HG03442 (cell line): Measurements from ENCODE around the gene DNAI7.

Experiments used
- ATAC-seq: cut with Tn5 transposase; IDR thresholded peaks from one replicate; pipeline ENCODE4 v1.9.1; 2021; ENCODE audit warnings: mild to moderate bottlenecking, moderate library complexity; ENCODE audit not compliant: unreplicated experiment

Gene DNAI7, protein sequence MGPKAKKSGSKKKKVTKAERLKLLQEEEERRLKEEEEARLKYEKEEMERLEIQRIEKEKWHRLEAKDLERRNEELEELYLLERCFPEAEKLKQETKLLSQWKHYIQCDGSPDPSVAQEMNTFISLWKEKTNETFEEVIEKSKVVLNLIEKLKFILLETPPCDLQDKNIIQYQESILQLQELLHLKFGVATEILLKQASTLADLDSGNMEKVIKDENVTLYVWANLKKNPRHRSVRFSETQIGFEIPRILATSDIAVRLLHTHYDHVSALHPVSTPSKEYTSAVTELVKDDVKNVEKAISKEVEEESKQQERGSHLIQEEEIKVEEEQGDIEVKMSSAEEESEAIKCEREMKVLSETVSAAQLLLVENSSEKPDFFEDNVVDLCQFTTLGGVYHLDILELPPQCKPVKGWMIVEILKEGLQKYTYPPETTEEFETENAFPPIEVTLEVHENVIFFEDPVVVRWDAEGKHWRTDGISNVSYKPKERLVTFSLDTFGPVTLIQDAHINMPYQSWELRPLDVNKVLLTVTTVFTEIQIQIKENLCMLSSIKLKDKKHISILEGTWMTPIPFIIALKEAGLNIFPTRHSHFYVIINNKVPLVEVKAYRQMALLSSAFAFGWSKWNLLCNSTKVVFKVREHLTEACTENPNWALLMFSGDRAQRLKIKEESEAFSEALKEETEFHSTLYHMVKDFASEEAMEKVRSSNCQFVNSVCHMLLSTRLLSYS

DNA sequence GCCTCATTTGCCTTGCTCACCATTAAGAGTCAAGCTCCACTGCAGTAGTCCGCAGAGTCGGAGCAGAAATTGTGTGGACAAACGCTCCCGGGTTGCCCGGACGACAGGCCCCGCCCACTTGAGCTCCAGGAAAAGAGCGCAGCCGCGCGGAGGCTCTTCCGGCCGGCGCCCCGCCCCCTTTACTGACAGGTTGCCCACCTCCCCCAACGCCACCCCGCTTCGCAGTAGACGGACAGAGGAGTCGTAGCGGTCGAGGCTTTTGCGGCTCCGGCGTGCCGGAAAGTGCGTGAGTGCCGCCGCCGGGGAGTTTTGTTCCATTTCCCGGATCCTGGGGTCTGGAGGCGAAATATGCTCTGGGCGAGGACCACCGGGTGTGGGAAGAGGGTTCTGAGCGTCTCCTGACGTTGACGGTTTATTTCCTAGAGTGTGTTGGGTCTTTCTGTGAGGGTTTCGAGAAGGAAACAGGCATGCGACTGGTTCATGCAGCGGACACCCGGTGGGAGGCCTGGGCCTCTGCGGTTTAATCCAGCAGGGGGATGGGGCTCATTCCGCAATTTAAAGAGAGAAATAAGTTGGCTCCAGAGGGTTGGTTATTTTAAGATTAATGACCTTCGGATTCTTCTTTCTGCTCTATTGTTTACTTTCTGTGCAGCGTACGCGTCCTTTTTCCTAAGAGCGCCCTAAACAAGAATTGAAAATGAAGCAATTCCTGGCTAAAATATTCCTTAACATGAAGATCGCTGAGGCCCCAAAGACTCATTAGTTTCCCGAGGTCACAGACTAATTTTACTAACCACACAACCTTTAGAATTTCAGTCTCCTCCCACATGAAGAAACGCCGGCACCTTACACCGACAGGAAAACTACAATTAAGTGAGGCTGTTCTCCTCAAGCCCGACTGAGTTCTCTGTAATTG is at the start of gene DNAI7, which contains the start of gene ETFRF1:
TSS of gene DNAI7 (minus strand) at position 105 of the 916 bp plus-strand sequence. CDS start at position 23, 82 bp downstream.
TSS of gene ETFRF1 (plus strand) at position 182 of the 916 bp plus-strand sequence. CDS start 8,720 bp downstream, outside the sequence.
- peak; percentile 93 for ATAC-seq

DNA sequence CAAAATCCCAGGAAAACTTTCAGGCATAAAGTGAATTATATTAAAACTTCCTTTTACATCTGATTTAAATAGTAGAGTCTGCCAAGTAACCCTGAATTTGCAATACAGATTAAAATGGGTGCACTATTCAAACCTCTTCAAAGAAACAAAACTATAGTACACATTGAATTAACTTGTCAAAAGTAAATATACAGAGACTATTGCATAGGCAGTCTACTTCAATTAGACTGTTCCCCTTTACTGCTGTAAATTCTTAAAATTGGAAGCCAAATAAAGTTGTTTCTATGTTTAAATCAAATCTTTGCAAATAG is 48.7 kb upstream of the DNAI7 start:
- ATAC-seq: no peak

DNA sequence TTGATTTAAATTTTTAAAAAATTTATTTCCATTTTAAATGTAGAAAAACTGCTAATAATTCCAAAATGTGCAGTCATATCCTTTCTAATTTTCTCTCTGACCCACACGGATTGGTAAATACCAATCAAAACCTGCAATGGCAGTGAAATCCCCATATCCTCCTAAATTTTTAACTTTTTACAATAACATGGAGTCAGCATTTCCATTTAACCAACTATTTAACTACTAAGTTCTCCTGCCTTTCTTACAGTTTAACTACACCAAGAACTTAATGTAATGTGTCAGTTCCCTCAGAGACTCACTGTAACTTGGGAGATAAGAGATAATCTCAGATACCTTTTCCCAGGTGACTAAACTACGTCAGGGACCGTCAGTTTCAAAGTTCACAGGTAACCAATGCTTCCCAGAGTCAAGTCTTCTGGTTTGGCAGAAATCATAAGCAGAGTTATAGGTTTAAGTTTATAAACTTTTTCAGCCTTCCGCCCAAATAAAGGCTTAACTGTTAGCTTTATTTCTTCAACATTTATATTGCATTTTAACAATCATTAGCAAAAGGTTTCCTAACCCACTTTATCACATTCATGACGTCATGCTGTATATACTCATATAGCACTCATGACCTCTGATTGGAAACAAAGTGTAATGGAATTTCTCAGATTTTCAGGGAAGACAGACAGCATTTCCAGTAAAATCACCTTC is 48.2 kb upstream of the DNAI7 start:
- ATAC-seq: no peak

DNA sequence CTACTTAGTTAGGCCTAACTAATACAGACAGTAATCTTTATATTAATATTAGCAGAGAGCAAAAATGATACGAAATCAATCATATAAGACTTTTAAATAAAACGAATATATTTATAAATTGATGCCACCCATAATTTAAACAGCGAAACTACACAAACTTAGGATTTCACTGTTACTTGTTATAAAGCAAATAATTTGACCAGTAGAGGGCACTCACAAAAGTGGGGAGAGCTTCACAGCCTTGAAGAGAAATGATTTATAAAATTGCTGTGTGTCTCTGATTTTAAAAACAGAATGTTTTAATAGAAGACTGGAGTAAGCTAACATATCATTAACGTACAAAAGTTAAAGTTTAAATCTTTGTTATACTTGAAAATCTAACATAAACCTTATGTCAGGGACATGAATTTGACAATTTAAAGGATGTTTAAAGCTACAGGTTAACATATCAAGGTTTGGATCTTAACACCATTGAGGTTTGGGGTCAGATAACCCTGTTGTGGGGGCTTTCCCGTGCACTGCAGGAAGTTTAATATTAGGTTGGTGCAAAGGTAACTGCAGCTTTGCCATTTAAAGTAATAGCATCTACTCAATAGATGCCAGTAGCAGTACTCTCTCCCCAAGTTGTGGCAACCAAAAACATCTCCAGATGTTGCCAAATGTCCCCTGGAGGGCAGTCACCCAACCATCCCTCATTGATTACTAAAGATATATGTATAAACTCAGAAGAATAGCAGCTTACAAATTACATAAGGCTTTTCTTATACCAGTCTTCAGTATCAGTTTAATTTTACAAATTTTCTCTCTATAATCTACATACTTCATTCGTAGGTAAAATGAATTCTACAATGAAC is 46.4 kb upstream of the DNAI7 start:
- no peak for ATAC-seq

DNA sequence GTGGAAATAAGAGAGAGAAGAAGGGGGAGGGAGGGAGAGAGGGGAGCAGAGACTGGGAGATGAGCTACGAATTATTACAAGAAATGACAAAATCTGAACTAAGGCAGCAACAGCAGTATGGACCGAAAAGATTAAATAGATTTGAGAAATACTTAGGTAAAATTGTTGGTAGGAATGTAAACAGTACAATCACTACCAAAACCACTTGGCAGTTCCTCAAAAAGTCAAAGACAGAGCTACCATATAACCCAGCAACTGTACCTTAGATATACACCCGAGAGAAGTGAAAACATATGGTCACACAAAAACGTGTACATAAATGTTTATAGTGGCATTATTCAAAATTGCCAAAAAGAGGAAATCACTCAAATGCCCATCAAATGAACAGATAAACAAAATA is 41.7 kb upstream of the DNAI7 start:
- ATAC-seq: no peak

DNA sequence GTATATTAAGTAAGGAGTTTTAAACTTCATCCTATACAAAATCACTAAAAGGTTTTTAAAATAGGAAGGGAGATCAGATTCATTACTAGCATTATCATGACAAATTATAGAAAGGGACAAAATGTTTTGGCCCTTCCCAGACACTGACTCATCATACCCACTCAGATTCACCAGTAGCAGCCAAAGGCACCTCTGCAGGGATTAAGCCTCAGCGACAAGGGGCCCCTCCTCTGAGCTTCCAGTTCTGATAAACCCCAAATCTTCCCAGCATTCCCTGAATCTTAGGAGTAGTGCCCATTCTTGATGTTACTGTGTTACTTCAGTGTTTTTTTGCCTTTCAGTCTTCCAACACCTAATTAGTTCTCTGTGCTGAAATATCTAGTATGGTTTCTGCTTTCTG is 41.2 kb upstream of the DNAI7 start:
- ATAC-seq: no peak

DNA sequence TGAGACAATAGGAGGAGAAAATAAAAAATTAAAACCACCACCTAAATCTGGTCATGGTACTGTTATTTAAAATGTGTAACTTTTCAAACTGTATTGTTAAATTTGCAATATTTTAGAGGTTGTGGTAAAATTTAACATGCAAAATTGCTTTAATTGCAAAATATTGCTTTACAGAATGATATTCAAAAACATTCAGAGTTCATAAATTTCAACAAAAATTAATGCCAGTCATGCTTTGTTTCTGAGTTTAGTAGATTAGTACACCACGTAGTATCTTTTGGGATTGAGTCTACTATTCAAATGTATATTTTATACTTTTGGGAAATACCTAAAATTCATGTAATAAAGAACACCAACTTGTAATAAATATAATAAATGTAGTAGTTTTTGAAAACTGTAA is 18.4 kb upstream of the DNAI7 start:
- ATAC-seq: no peak

DNA sequence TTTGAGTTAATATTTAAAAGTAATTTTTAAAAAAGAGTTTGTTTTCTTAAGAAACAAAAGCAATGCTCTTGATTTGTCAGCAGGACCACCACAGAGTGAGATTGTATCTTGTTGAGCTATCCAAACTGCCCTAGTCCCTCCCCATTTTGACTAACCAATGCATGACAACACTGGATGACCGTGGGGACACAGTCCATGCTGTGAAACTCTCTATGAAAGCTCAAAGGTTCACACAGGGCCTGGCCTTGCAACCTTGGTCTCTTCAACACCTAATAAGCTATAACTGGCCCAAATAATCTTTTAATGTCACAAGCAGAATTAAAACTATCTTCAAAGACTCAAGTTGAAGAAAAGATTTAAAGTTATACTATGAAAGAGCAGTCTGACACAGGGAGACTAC is 13.6 kb upstream of the DNAI7 start:
- no peak for ATAC-seq

DNA sequence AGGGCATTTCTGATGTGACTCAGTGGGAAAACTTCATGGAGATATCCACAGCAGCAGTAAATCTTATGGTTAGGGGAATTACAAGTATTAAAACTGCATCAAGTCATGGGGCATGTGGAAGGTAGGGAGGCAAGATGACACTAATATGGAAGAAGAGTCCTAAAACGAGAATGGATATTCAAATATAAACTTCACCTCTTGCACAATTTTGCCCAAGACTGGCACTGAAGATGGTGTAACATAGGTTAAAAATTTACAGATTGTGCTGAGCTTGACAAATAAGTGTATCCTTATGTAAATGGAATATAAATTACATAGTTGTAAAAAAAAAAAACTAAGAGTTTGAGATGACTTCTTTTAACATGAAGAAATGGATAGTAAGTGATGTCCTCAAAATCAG is 12.9 kb upstream of the DNAI7 start:
- no peak for ATAC-seq

DNA sequence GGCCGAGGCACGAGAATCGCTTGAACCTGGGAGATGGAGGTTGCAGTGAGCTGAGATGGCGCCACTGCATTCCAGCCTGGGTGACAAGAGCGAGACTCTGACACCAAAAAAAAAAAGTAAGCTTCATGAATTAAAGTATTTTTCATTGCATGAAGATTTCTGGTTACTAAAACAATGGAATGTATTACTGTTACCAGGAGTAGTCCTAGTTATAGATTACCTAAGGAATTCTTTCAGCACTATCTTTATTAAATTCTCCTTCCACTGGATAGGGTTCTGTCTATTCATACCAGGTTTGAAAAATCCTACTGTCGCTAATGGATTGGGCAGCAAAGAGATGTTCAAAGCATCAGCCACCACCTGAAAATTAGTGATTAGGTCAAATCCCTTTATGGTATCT is 12.5 kb upstream of the DNAI7 start:
- ATAC-seq: no peak

DNA sequence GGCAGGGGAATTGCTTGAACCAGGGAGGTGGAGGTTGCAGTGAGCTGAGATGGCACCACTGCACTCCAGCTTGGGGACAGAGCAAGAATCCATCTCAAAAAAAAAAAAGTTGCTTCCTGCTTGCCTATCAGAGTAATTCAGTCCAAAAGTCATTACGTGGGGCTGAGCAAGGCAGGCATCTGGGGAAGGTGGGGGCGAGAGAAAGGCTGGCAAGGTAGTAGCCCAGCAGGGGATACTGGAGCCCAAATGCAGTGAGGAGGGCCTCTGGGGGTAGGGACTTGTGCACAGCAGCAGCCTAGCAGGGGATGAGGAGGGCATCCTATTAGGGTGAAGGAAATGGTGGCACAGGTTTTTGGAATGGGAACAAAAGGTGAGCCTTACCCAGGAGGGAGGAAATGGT is 7.2 kb upstream of the DNAI7 start:
- no peak for ATAC-seq

DNA sequence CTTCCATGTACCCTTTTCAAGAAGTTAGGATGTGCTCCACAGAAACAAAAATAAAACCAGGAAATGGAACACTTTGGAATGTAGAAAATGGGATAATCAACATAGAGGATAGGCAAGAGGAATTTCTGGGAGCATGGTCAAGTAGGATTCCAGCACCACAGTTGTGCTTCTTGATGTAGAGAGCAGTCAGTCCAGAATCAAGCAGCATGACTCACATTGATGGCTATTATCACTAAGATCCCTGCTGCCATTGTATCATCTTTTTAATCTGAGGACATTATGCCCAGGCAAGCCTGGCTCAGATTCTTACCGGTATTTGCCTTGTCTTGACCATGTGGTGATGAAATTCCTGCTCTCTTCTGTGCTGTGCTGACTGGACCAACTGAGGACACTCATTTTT is 5.7 kb upstream of the DNAI7 start:
- no peak for ATAC-seq

DNA sequence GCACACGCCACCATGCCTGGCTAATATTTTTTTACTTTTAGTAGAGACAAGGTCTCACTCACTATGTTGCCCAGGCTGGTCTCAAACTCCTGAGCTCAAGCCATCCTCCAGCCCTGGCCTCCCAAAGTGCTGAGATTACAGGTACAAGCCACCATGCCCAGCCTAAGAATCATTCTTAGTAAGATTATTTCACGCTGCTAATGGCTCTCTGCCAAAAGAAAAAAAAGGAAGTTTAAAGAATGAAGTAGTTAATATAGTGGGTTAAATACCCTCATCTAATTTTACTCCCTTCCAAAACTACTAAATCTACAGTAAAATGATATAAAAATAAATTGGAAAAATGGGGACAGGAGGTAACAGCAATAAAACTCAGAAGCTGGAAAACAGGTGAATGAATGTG is 2.6 kb upstream of the DNAI7 start:
- ATAC-seq: no peak

DNA sequence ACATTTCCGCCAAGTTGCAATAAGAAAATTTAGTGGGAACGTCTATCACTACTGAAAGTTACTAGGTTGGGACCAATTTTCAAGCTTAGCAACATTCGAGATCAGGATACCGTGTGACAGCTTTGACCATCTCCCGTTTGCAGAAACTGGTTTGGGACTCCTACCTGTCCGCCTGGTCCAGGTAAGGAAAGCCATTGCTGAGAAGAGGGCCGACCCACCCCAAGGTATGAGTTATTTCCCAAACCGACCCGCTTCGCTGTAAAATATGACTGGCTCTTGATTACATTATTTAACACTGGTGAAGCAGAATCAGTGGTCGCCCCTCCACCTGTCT is 271 bp downstream of the DNAI7 start:
- no peak for ATAC-seq

DNA sequence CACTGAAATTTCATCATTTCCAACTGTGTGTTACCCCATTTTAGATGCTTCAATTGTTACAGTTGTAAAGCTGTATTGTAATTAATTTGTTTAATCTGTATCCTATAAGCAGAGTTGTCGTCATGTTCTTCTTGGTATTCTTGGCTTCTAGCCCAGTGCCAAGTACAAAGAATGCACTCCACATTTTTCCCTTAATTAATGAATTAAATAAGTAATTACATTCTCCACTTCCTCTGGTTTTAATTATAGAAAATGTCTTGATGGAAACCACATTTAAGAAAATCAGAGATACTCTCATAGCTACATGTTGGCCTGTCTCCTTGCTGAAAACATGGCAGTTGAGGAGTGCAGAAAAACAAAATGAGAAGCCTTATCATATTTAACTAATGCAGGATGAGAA is 746 bp downstream of the DNAI7 start:
- ATAC-seq: no peak

DNA sequence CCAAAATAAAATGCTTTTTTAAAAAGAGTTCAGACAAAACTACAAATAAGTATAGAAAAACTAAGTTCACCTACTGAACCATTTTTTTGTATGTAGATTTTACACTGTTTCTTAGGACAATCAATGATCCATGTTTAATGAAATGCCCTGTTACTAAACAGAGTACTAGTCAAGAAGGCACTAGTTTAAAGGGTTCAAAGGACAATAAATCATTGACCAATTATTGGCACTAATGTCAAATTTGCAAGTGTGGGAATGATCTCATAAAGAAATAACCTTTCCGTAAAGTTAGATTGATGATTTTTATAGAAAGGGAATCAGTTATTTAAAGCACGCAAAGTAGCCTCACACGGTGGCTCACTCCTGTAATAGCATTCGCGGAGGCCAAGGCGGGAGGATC is 4.2 kb downstream of the DNAI7 start:
- ATAC-seq: no peak

DNA sequence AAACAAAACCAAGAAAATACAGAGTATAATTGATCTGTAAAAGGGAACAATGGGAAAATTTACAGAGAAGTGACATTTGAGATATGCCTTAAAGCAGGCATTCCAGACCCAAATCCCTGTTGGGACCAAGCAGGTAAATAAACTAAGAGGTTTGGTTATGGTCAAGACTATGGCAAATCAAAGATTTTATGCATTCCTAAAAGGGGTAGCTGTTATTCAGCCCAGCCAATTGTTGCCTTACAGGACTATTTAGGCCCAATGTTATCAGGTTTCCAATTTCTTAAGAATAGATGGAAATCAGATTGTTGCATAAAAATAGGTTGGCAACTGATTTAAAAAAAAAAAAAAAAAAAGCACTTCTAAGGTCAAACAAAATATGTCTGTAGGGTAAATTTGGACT is 5.3 kb downstream of the DNAI7 start:
- no peak for ATAC-seq

DNA sequence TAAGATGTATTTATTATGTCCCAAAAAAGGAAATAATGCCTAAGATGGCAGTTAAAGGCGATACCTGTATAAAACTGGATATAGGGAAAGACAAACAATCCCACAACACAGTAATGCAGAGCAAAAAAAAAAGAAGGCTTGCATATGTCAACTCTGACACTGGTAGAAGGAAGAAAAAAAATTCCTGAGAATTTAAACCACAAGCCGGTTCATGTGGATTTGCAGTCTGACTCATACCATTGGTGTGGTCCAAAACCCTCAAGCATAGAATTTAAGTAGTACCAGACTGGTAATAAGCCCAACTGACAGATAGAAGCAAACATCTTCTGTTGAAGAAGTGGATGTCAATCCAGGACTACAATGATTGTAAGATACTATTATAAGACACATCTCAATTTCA is 7.2 kb downstream of the DNAI7 start:
- no peak for ATAC-seq

DNA sequence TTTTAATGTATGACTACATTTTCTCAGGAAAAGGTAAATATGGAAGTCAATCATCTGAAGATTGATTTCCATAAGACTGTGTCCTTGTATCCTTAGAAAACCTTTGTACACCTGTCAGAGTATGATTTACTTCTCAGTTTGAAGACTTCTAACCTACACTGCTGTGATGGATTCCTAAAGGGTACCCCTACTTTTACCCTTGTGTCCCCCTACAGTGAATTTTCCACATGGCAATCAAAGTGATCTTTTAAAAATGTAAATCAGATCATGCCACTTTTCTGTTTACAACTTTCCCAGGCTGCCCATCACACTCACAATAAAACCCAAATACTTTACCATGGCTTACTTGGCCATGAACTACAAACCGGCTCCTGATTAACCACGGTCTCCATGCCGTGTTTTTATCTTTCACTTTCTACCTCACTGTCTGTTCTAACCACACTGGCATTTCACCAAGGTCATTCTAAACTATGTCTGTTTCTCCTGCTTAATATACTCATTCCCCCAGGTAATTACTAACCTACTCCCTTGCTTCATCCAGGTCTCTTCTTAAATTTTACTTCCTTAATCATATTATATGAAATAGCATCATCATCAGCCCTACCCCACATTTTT is 8.1 kb downstream of the DNAI7 start:
- ATAC-seq: peak; percentile 82
